HEK293 (cell line): ENCODE measurements around the gene ZNF664.

Experiments
- GLI4 ChIP-seq: fragments of 450-650 bp; formaldehyde crosslinking; IDR thresholded peaks from 2 replicates; pipeline ENCODE4 v1.5.1; 2016; ENCODE audit warnings: missing biosample characterization, missing genetic modification characterization
- PRDM1 ChIP-seq: fragments of 450-650 bp; formaldehyde crosslinking; IDR thresholded peaks from 2 replicates; pipeline ENCODE4; 2016; ENCODE audit warnings: missing biosample characterization, missing genetic modification characterization
- TCF7L2 ChIP-seq: IDR thresholded peaks from 2 replicates; pipeline ENCODE4 v1.6.1; 2011; ENCODE audit warnings: low read depth, mild to moderate bottlenecking, inconsistent platforms, low read length, moderate library complexity, borderline replicate concordance
- ZBTB17 ChIP-seq: fragments of 450-650 bp; formaldehyde crosslinking; IDR thresholded peaks from 2 replicates; pipeline ENCODE4 v1.5.1; 2016; ENCODE audit warnings: missing biosample characterization, missing genetic modification characterization
- ZFP37 ChIP-seq: fragments of 450-650 bp; formaldehyde crosslinking; IDR thresholded peaks from 2 replicates; pipeline ENCODE4 v1.5.1; 2016; ENCODE audit warnings: missing biosample characterization, missing genetic modification characterization
- ZNF133 ChIP-seq: fragments of 450-650 bp; formaldehyde crosslinking; IDR thresholded peaks from 2 replicates; pipeline ENCODE4 v1.5.1; 2016; ENCODE audit warnings: missing biosample characterization, missing genetic modification characterization
- ZNF18 ChIP-seq: fragments of 450-650 bp; formaldehyde crosslinking; IDR thresholded peaks from 2 replicates; pipeline ENCODE4 v1.5.1; 2016; ENCODE audit warnings: missing biosample characterization, missing genetic modification characterization
- ZNF660 ChIP-seq: fragments of 450-650 bp; IDR thresholded peaks from 2 replicates; pipeline ENCODE4 v1.5.1; 2018; ENCODE audit warnings: missing biosample characterization, mild to moderate bottlenecking, missing genetic modification characterization
- ZSCAN23 ChIP-seq: fragments of 450-650 bp; formaldehyde crosslinking; IDR thresholded peaks from 2 replicates; pipeline ENCODE4 v1.5.1; 2016; ENCODE audit warnings: missing biosample characterization, missing genetic modification characterization
- TF ChIP-seq, protein P1 (sequence below): fragments of 450-650 bp; formaldehyde crosslinking; IDR thresholded peaks from 2 replicates; pipeline ENCODE4 v1.5.1; 2016; ENCODE audit warnings: missing biosample characterization, missing genetic modification characterization
- TF ChIP-seq, protein P2 (sequence below): fragments of 450-650 bp; formaldehyde crosslinking; IDR thresholded peaks from 2 replicates; pipeline ENCODE4 v1.5.1; 2016; ENCODE audit warnings: missing biosample characterization, missing genetic modification characterization, low read depth

GRCh38 chr12:124017064-124017463 is 44.0 kb downstream of the ZNF664 start:
- TF ChIP-seq, protein P1, sequence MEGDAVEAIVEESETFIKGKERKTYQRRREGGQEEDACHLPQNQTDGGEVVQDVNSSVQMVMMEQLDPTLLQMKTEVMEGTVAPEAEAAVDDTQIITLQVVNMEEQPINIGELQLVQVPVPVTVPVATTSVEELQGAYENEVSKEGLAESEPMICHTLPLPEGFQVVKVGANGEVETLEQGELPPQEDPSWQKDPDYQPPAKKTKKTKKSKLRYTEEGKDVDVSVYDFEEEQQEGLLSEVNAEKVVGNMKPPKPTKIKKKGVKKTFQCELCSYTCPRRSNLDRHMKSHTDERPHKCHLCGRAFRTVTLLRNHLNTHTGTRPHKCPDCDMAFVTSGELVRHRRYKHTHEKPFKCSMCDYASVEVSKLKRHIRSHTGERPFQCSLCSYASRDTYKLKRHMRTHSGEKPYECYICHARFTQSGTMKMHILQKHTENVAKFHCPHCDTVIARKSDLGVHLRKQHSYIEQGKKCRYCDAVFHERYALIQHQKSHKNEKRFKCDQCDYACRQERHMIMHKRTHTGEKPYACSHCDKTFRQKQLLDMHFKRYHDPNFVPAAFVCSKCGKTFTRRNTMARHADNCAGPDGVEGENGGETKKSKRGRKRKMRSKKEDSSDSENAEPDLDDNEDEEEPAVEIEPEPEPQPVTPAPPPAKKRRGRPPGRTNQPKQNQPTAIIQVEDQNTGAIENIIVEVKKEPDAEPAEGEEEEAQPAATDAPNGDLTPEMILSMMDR (tag by site-specific recombination), result no peak
- TF ChIP-seq ZBTB17, result no peak
- TF ChIP-seq GLI4 (tag by site-specific recombination), result no peak
- TF ChIP-seq ZNF133, result no peak
- TF ChIP-seq, protein P2, sequence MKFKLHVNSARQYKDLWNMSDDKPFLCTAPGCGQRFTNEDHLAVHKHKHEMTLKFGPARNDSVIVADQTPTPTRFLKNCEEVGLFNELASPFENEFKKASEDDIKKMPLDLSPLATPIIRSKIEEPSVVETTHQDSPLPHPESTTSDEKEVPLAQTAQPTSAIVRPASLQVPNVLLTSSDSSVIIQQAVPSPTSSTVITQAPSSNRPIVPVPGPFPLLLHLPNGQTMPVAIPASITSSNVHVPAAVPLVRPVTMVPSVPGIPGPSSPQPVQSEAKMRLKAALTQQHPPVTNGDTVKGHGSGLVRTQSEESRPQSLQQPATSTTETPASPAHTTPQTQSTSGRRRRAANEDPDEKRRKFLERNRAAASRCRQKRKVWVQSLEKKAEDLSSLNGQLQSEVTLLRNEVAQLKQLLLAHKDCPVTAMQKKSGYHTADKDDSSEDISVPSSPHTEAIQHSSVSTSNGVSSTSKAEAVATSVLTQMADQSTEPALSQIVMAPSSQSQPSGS, result no peak
- TF ChIP-seq TCF7L2, result no peak
- no peak for TF ChIP-seq ZNF18 (tag by site-specific recombination)
- no peak for TF ChIP-seq ZNF660 (tag by site-specific recombination)
- no peak for TF ChIP-seq ZSCAN23 (tag by site-specific recombination)
- no peak for TF ChIP-seq PRDM1 (tag by site-specific recombination)
- TF ChIP-seq ZFP37, result no peak
